ENCODE measurements around the gene HOXB8.

Gene HOXB8

GRCh38 chr17:48624544-48625494 lies 9.7 kb upstream of the HOXB8 start:
- FAIRE-seq (peak; percentile 93), DNase-seq (ENCODE audit: insufficient read length, low spot score) (peak; percentile 53)

- no peak for FAIRE-seq
- DNase-seq (ENCODE audit: insufficient read length, low spot score), result no peak
Observed at GRCh38 chr17:48624118-48624517, 9.0 kb upstream of the HOXB8 start.

GRCh38 chr17:48623583-48623982 lies 8.5 kb upstream of the HOXB8 start:
- FAIRE-seq, result peak; percentile 80
- no peak for DNase-seq (ENCODE audit: insufficient read length, low spot score)

- FAIRE-seq (no peak), DNase-seq (ENCODE audit: insufficient read length, low spot score) (no peak)
Observed at GRCh38 chr17:48622857-48623256, 7.8 kb upstream of the HOXB8 start.

- DNase-seq (ENCODE audit: insufficient read length, low spot score) (no peak), FAIRE-seq (peak; percentile 55)
Observed at GRCh38 chr17:48621410-48622392, 6.6 kb upstream of the HOXB8 start.

- DNase-seq (ENCODE audit: insufficient read length, low spot score), result no peak
- FAIRE-seq, result no peak
Observed at GRCh38 chr17:48620461-48621139, 5.5 kb upstream of the HOXB8 start.

GRCh38 chr17:48619826-48620449 lies 4.8 kb upstream of the HOXB8 start:
- DNase-seq (ENCODE audit: insufficient read length, low spot score) (no peak), FAIRE-seq (no peak)

- FAIRE-seq, result peak; percentile 86
- DNase-seq (ENCODE audit: insufficient read length, low spot score), result peak; percentile 96
Observed at GRCh38 chr17:48618256-48618896, 3.3 kb upstream of the HOXB8 start.

- FAIRE-seq, result no peak
- DNase-seq (ENCODE audit: insufficient read length, low spot score), result no peak
Observed at GRCh38 chr17:48617471-48618255, 2.6 kb upstream of the HOXB8 start.

- peak; percentile 71 for FAIRE-seq
- no peak for DNase-seq (ENCODE audit: insufficient read length, low spot score)
Observed at GRCh38 chr17:48616717-48617470, 1.8 kb upstream of the HOXB8 start.

GRCh38 chr17:48615963-48616716 lies 1.0 kb upstream of the HOXB8 start:
- FAIRE-seq, result no peak
- DNase-seq (ENCODE audit: insufficient read length, low spot score), result no peak

- no peak for FAIRE-seq
Observed at GRCh38 chr17:48613862-48614694, 1.0 kb downstream of the HOXB8 start.

GRCh38 chr17:48612854-48613691 lies 2.0 kb downstream of the HOXB8 start:
- FAIRE-seq, result peak; percentile 86
- DNase-seq (ENCODE audit: insufficient read length, low spot score), result peak; percentile 79

More at GRCh38 chr17:48613862-48614694, 1.0 kb downstream of the HOXB8 start:
- no peak for DNase-seq (ENCODE audit: insufficient read length, low spot score)

- no peak for DNase-seq (ENCODE audit: insufficient read length, low spot score)
Observed at GRCh38 chr17:48612456-48612853, 2.6 kb downstream of the HOXB8 start.

GRCh38 chr17:48611681-48612455 lies 3.2 kb downstream of the HOXB8 start:
- DNase-seq (ENCODE audit: insufficient read length, low spot score), result no peak
- FAIRE-seq, result no peak

More at GRCh38 chr17:48612456-48612853, 2.6 kb downstream of the HOXB8 start:
- FAIRE-seq, result no peak
